ENCODE measurements around the gene ERI3. TPM values are rescaled to one million over a fixed set of nuclear protein-coding genes. Genes with fewer than 3 reads are reported as not detected.

The ERI3 gene
- total RNA-seq, 1 experiment from 2014 or later, result 74.2 TPM

- Histone ChIP-seq H3K27ac (ENCODE audit: low read depth, low read length) (no peak overlapping the region), H3K9me2 (ENCODE audit: insufficient read depth) (no peaks in the 10 kb centered on the region), H3K9me3 (ENCODE audit: control insufficient read depth in 1 of 2, insufficient read depth in 1 of 2, low read depth in 1 of 2, low read length in 2 of 2) (no peaks in the 10 kb centered on the region), H4K20me1 (ENCODE audit: insufficient read depth) (no peaks in the 10 kb centered on the region), H3K4me1 (ENCODE audit: control insufficient read depth in 1 of 2, insufficient read depth in 2 of 2, low read length in 2 of 2) (no peaks in the 10 kb centered on the region), H3K36me3 (ENCODE audit: control insufficient read depth in 1 of 2, insufficient read depth in 2 of 2, low read length in 2 of 2) (peaks cover 0 to 5% of the 10 kb centered on the region in 2 experiments; a peak in 1 of 4 replicates), H3K79me2 (ENCODE audit: insufficient read depth, low read length) (no peaks in the 10 kb centered on the region), H3K4me2 (ENCODE audit: low read length) (no peak overlapping the region), H3K27me3 (ENCODE audit: insufficient read depth, low read length) (no peaks in the 10 kb centered on the region), H2AFZ (ENCODE audit: low read depth, low read length, poor library complexity, severe bottlenecking) (no peak overlapping the region), H3K9ac (ENCODE audit: low read length) (no peak overlapping the region), H3K4me3 (replicated peaks in 1 of 2; ENCODE audit: low read depth in 1 of 2, low read length in 2 of 2) (no peak overlapping the region)
- intact Hi-C loops (cut with micrococcal nuclease), result no loop called here
- TF ChIP-seq SRF (IDR thresholded peaks at IDR 0.05; ENCODE audit: low read depth) (no peak), CEBPB (IDR thresholded peaks at IDR 0.05; ENCODE audit: low read depth) (no peak), TCF7L2 (IDR thresholded peaks at IDR 0.05; ENCODE audit: borderline replicate concordance, extremely low read depth, insufficient read depth, insufficient read length) (no peak), YY1 (IDR thresholded peaks at IDR 0.05; ENCODE audit: extremely low read depth, insufficient replicate concordance, low read depth, low read length) (no peak), CBX3 (IDR thresholded peaks at IDR 0.05; ENCODE audit: low read depth) (no peak), JUND (IDR thresholded peaks at IDR 0.05) (no peak), CTCF (IDR thresholded peaks at IDR 0.05 in 2 of 3, conservative IDR thresholded peaks at IDR 0.05 in 1 of 3; ENCODE audit: borderline replicate concordance in 1 of 3, insufficient read depth in 1 of 3, low read depth in 2 of 3, low read length in 2 of 3) (no peak), SIN3A (IDR thresholded peaks at IDR 0.05; ENCODE audit: low read depth) (no peak), POLR2AphosphoS5 (IDR thresholded peaks at IDR 0.05; ENCODE audit: low read depth, low read length) (no peak)
- ChIA-PET RAD21 (ENCODE audit: low non-redundant PET in 1 of 2, low total read pairs in 2 of 2, uncharacterized antibody in 2 of 2, unreplicated experiment in 2 of 2) (no interaction called here), POLR2A (no interaction called here), CTCF (no interaction called here)
- ATAC-seq (no peak), DNase-seq (ENCODE audit: low read depth, low spot score) (no peak)
- BruUV-seq (replicated peaks), result no TSS peak
These were observed 126.8 kb downstream of the ERI3 start for GRCh38 chr1:44228218-44228617.

Measured in HCT116 (cell line).